GM18498 (cell line): ENCODE results near the gene KCNJ11.
A peak's percentile ranks its signal among the peaks of the same experiment; 100 is the strongest.

Experiments used
- ATAC-seq: cut with Tn5 transposase; IDR thresholded peaks from one replicate; pipeline ENCODE4 v1.9.1; 2021; ENCODE audit warnings: mild to moderate bottlenecking, moderate library complexity; ENCODE audit not compliant: unreplicated experiment

The KCNJ11 gene

GRCh38 chr11:17392872-17393271, 4.4 kb upstream of the KCNJ11 start:
- no peak for ATAC-seq

GRCh38 chr11:17391493-17392355, 3.3 kb upstream of the KCNJ11 start:
- no peak for ATAC-seq

- ATAC-seq, result no peak
Measured at GRCh38 chr11:17389957-17390649, 1.6 kb upstream of the KCNJ11 start.

GRCh38 chr11:17389211-17389956, 925 bp upstream of the KCNJ11 start:
- ATAC-seq, result peak; percentile 74

- ATAC-seq, result no peak
Measured at GRCh38 chr11:17387811-17388210, 648 bp downstream of the KCNJ11 start.

- ATAC-seq, result no peak
Measured at GRCh38 chr11:17387254-17387653, 1.2 kb downstream of the KCNJ11 start.

DNA sequence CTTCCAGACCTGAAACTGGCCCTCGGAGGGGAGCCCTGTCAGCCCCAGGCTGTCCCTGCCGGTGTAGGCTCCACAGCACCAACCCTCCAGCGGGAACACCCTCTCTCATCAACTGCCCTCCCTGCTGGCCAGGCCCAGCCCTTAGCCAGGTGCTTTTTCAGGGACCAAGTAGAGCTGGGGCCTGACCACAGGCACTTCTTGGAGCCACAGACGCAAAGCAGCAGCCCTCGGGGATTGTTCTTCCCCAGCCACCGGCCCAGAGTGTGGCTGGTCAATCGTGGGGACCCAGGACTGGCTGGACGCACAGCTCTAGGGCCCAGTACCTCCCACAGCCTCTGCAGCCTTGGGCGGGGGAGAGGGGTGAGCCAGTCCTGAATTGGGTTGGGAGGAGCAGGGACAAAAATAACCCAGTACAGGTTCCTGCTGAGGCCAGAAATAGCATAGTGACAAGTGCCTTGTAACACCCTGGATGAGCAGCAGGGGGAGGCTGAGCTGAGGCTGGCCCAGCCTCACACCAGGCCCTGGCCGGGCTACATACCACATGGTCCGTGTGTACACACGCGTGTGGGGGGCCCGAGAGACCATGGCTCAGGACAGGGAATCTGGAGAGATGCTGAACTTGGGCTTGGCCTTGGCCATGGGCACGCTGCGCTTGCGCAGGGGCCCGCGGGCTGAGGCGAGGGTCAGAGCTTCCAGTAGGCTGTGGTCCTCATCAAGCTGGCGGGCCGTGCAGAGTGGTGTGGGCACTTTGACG, 2.0 kb downstream of the KCNJ11 start:
- ATAC-seq, result peak; percentile 61

- ATAC-seq, result no peak
Measured at GRCh38 chr11:17385926-17386325, 2.5 kb downstream of the KCNJ11 start.

DNA sequence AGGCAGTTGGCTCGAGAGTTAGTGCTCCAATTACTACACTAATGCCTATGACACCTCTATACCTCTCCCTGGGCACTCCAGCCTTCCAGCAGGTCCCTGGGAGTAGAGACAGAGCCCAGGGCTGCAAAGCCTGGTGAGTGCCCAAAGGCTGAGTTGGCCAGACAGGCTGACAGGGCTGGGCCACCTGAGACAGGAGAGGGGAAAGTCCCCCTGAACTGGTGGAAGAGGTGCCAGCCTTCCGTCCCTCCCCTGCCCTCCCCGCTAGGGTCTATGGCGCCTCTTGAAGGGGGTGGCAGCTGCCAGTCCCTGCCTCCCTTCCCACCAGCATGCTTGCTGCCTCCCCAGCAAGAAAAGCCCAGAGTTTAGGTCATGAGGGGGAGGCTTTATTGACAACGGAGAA, 3.0 kb downstream of the KCNJ11 start:
- no peak for ATAC-seq

GRCh38 chr11:17384002-17384511, 4.4 kb downstream of the KCNJ11 start:
- peak; percentile 55 for ATAC-seq

DNA sequence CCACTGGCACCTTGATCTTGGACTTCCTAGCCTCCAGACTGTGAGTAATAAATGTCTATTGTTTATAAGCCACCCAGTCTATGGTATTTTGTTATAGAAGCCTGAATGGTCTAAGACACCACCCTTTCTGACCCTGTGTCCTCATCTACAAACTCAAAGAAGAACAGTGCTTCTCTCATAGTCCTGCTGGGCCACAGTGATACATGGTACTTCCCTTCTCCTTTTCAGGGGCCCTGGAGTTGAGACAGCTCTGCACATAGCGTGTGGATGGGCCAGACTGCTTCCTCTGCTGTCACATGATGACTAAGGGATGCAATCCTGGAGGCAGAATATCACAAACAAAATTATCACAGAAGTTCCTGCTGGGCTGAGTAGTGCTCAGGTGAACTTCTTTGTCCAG, 5.0 kb downstream of the KCNJ11 start:
- ATAC-seq, result no peak

DNA sequence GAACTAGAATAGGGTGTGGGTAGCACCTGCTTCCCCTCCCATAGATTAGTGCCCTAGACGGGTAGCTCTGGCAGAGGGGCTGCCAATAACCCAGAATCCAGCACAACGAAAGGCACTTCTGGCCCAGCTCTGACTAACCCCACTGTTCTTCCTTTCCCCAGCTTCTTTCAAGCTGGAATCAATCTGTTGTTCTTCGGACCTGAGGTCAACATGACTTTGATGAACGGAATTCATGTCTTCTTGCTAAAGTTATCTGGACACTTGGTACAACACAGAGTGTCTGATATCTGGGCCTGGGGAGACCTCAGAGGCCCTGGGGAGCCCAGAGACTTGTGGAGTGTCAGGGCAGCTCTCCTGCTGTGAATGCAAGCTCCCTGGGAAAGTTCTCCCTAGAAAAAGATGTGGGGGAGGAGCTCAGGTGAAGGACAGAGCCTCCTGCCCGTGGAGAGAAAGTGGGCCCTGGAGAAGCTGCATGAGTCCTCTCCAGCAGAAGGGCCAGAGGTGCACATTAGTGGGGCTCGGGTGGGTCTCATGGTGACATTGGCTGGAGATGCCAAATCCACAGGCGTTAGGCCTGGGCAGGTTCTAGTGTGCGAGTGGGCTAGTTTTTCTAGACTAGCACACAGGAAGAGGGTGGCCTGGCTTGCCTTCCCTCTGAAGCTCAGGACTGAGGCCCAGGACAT, 6.3 kb downstream of the KCNJ11 start:
- no peak for ATAC-seq

DNA sequence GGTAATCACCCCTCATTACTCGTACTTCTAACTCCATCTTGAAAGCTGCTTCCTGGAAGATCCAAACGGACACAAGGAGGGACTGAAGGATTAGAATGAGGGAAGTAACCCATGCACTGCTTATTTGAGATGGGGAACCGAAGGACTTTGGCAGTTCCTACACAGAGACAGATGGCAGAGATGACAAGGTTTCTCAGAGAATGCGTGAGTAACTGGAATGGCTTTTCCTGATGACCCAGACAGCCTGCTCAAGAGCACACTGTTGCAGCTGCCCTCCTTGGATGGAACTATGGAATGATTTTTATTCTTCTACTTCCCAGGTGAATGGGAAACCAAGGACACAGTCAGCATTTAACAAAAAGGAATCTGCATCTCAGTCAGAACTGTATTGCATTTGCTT, 7.3 kb downstream of the KCNJ11 start:
- no peak for ATAC-seq

GRCh38 chr11:17379383-17380180, 8.9 kb downstream of the KCNJ11 start:
- ATAC-seq, result no peak

DNA sequence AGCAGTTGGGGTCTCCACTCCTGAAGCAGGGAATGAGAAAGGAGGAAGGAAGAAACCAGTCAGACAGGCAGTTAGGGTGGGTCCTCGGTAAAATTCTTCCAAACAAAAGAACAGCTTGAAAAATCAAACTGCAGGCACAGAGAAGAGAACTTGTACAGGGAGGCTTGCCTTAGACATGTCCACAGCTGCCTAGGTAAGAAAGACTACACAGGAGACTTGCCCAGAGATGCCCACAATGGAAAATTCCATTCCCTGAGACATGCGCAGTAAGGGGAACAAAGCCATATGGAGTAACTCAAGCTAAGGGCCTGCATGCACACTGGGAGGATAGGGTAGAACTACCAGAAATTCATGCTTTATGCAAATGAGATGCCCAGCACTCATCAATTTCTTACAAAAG, 9.8 kb downstream of the KCNJ11 start:
- ATAC-seq, result no peak

- no peak for ATAC-seq
Measured at GRCh38 chr11:17376493-17376892, 12.0 kb downstream of the KCNJ11 start.

DNA sequence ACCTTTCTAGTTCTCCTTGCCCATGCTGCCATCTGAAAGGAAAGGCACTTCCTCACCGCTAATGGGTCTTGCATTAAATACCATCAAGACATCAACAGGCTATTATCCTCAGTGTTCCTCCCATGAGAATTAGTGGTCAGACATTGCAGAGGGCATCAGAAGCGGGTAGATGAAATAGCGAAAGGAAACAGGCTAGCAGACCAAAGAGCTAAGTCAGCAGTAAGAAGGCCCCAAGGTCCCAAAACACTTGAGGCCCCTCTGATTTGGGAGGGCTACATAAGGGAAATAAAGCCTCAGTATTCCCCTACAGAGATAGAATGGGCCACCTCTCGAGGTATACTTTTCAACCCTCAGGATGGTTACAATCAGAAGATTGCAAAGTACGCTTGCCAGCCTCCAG, 12.9 kb downstream of the KCNJ11 start:
- ATAC-seq, result no peak

DNA sequence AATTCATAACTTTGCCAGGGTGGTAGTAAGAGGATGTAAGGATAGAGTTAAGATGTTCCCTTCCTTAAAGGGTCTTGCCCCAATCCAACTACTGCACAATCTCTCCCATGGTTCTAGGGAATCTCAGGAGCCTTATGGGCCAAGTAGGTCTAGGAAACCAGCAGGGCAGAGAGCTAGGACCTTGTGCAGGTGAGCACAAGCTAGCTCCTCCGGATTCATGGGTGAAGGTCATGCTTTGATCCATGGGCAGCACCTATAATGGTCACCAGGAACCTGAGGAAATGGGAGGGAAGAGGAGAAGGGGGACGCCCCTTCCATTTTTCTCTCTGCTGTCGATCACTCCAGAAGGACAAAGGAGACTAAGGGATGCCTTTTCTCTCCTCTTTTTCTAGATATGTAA, 16.8 kb downstream of the KCNJ11 start:
- ATAC-seq, result no peak

DNA sequence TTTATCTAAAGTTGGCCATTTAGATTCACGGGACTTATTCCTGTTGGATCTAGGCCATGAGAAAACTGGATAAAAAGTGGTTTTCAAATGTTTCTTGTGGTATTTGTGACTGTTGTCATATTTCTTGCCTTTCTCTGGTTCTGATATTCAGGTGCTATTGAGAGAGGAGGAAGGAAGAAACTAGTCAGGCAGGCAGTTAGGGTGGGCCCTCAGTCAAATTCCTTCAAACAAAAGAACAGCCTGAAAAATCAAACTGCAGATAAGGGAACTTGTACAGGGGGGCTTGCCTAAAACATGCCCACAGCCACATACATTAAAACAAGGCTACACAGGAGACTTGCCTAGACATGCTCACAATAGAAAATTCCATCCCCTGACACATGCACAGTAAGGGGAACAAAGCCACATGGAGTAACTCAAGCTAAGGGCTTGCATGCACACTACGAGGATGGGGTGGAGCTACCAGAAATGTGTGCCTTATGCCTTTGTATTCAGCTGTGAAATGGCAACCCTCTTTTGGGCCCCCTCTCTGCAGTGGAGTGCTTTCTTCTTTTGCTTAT, 18.7 kb downstream of the KCNJ11 start:
- ATAC-seq, result no peak
